Duodenal mucosa (tissue), 2 donors: Measurements from ENCODE around the gene FBXW12.
A peak's percentile ranks its signal among the peaks of the same experiment; 100 is the strongest.

ENCODE experiments used
- H3K27ac ChIP-seq: one replicate; pipeline ENCODE4 v1.7.0; 2013; ENCODE audit warnings: low read depth, low read length
- H3K27me3 ChIP-seq, 2 donors: one replicate each; pipeline ENCODE4 v1.7.0; 2013; ENCODE audit warnings: low read length in 2 of 2, control low read depth in 1 of 2; ENCODE audit not compliant: insufficient read depth in 2 of 2, control insufficient read depth in 1 of 2
- H3K36me3 ChIP-seq, 2 donors: one replicate each; pipeline ENCODE4 v1.7.0; 2013; ENCODE audit warnings: low read length in 2 of 2, control low read depth in 1 of 2; ENCODE audit not compliant: insufficient read depth in 2 of 2, control insufficient read depth in 1 of 2
- H3K4me1 ChIP-seq, 2 donors: one replicate each; pipeline ENCODE4 v1.7.0; 2013; ENCODE audit warnings: low read length in 2 of 2, control low read depth in 1 of 2; ENCODE audit not compliant: insufficient read depth in 2 of 2, control insufficient read depth in 1 of 2
- H3K4me3 ChIP-seq, 2 donors: one replicate each; pipeline ENCODE4 v1.7.0; 2013; ENCODE audit warnings: low read length in 2 of 2, low read depth in 1 of 2
- H3K9ac ChIP-seq, 2 donors: one replicate each; pipeline ENCODE4 v1.7.0; 2013; ENCODE audit warnings: low read length in 2 of 2, low read depth in 1 of 2
- H3K9me3 ChIP-seq, 2 donors: one replicate each; pipeline ENCODE4 v1.7.0; 2013; ENCODE audit warnings: low read length in 2 of 2, control low read depth in 1 of 2; ENCODE audit not compliant: control insufficient read depth in 1 of 2

Gene FBXW12

DNA sequence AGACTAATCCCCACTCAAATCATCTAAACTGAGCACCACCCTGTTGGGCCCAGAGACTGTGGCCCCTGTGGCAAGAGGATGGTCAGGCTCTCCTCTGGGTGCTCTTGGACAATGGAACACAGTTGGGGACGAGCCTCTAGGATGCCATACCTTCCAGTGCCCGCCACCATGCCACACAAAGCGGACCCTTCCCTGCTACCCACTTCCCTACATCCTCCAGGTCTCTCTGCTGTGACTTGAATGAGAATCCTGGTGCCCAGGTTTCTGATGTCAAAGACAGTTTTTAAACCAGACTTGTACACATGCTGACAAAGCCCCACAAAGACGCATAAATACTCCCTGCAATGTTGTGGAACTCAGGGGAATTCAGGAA is 63.2 kb downstream of the FBXW12 start:
- Histone ChIP-seq H3K4me3 (no peak overlapping the region), H3K27me3 (no peaks in the 10 kb centered on the region), H3K4me1 (peaks cover 47 to 49% of the 10 kb centered on the region in 2 donors), H3K27ac (no peak overlapping the region), H3K36me3 (peaks cover 6 to 7% of the 10 kb centered on the region in 2 donors), H3K9me3 (no peaks in the 10 kb centered on the region), H3K9ac (no peak overlapping the region)

DNA sequence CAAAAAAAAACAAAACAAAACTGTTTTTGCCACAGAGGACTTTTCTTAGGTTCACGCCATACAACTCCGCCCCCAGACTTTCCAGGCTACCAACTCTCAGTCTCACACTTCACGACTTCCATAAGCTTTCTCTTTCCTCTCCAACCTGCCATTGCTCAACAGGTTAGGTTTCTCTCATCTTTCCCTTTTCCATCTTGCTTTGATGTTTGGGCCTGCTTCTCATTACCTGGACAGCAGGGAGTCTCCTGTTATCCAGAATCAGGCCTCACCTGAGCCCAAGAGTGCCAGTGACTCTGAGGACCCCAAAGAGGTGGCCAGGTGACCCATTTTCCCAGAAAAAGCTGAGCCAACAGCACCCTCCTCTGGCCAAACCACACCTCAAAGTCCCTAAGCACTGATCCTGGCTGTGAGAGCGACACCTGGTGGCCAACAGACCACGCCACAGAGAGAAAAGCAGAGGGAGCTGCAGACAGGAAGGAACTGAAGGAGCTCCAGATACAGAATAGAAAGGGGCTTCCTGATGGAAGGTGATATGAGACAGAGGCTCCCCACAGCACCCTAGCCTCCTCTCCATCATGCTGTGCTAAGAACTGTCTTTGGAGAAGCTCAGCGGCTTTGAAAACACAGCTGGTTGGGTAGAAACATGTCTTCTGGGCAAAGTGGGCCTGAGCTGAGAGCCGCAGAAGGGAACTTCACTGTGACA is 63.9 kb downstream of the FBXW12 start:
- H3K9me3 ChIP-seq, result no peaks in the 10 kb centered on the region
- H3K4me1 ChIP-seq, result peaks cover 39 to 43% of the 10 kb centered on the region in 2 donors
- no peak overlapping the region for H3K9ac ChIP-seq
- H3K4me3 ChIP-seq, result no peak overlapping the region
- H3K36me3 ChIP-seq, result peaks cover 6 to 7% of the 10 kb centered on the region in 2 donors
- H3K27me3 ChIP-seq, result no peaks in the 10 kb centered on the region
- no peak overlapping the region for H3K27ac ChIP-seq

DNA sequence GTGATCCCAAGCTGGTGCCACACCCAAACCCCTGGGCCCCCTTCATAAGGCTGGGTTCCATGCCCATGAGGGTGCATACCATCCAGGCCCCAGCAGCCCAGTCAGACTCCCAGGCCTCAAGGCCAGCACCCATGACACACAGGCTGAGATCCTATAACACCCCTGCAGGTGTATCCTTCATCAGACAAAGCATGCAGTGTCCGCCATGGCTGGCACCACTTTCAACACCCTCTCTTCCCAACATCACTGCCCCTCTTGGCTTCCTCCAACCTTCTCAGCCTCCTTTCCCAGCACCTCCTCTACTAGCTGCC is 64.4 kb downstream of the FBXW12 start:
- no peaks in the 10 kb centered on the region for H3K9me3 ChIP-seq
- H3K9ac ChIP-seq, result no peak overlapping the region
- H3K27ac ChIP-seq, result no peak overlapping the region
- H3K4me1 ChIP-seq, result peaks cover 37 to 47% of the 10 kb centered on the region in 2 donors
- peaks cover 6 to 7% of the 10 kb centered on the region in 2 donors for H3K36me3 ChIP-seq
- H3K27me3 ChIP-seq, result no peaks in the 10 kb centered on the region
- H3K4me3 ChIP-seq, result no peak overlapping the region

DNA sequence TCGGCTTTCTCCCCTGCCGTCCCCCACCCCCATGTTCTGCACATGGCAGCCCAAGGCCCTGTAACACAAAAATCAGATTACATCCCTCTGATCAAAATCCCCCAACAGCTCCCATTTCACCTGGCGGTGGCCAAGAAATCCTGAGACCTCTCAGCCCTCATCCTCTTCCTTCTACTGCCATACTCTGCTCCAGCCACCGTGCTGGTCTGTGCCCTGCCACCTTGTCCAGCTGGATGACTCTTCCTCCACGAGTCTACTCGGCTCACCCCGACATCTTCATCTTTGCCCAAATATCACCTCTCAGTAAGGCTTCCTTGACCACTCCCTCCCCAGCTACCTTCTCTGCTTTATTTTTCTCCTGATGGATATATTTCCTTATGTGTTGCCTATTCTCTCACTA is 64.8 kb downstream of the FBXW12 start:
- H3K9ac ChIP-seq, result no peak overlapping the region
- peaks cover 41 to 51% of the 10 kb centered on the region in 2 donors for H3K4me1 ChIP-seq
- H3K9me3 ChIP-seq, result no peaks in the 10 kb centered on the region
- no peak overlapping the region for H3K4me3 ChIP-seq
- no peak overlapping the region for H3K27ac ChIP-seq
- H3K36me3 ChIP-seq, result peaks cover 6 to 7% of the 10 kb centered on the region in 2 donors
- H3K27me3 ChIP-seq, result no peaks in the 10 kb centered on the region

DNA sequence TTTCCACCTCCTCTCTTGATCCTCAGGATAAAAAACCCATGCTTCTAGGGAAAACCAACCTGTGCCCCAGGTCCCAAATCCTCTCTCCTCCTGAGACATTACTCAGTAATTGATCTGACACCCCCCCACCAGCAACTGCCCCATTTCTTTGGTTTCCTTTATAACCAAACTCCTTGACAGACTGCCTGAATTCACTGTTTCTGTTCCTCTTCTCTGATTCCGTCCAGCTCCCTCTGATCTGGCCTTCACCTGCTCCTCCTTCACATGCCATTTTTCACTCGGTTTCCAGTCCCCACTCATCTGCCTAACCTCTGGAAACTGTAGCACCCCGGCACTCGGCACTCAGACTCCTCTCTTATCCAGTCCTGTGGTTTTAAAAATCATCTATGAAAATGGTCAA is 65.8 kb downstream of the FBXW12 start:
- Histone ChIP-seq H3K9me3 (no peaks in the 10 kb centered on the region), H3K36me3 (peaks cover 3 to 4% of the 10 kb centered on the region in 2 donors), H3K9ac (no peak overlapping the region), H3K27me3 (no peaks in the 10 kb centered on the region), H3K27ac (no peak overlapping the region), H3K4me1 (peaks cover 37 to 54% of the 10 kb centered on the region in 2 donors), H3K4me3 (no peak overlapping the region)

DNA sequence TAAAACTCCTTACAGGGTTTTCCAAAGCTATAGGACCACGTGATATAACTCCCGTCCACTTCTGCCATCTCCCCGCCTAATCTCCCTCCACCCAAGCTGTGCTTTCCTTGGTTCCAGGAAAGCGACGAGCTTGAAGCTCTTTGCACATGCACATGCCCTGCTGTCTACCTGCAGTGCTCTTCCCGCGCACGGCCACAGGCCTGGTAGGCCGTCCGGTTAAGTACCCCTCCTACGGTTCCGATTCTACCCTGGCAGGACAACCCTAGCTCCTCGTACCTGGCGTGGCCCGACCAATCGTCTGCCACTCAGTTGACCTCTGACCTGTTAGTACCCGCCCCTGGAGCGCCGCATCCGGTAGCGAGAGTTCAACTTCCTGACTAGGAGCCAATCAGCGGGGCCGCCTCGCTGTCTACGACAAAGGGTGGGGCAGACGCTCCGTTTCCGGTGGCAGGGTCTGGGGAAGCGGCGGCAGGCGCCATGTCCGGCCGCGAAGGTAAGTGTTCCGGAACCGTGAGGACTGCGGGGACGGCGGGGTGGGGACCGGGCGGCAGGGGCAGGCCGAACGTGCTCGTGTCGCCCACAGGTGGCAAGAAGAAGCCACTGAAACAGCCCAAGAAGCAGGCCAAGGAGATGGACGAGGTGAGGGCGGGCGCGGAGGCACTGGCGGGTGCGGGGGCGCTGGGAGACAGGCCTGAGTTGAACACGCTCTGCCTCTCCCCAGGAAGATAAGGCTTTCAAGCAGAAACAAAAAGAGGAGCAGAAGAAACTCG is 68.0 kb downstream of the FBXW12 start, which contains the start of the genes CCDC51 and TMA7:
Gene CCDC51, minus strand, starts transcription at position 300 of the 770 bp plus-strand sequence. CDS start 4,991 bp downstream, outside the sequence.
Gene TMA7, plus strand, starts transcription at position 438 of the 770 bp plus-strand sequence. Its CDS starts 40 bp downstream, at position 478.
- peak within 1 kb of the TSS; percentile 96 to 99 for H3K4me3 ChIP-seq
- H3K9ac ChIP-seq, result peak within 1 kb of the TSS; percentile 77 to 94
- no peaks in the 10 kb centered on the region for H3K27me3 ChIP-seq
- H3K36me3 ChIP-seq, result peaks cover 10 to 18% of the 10 kb centered on the region in 2 donors
- H3K4me1 ChIP-seq, result peaks cover 16 to 32% of the 10 kb centered on the region in 2 donors
- peak within 1 kb of the TSS; percentile 89 for H3K27ac ChIP-seq
- H3K9me3 ChIP-seq, result no peaks in the 10 kb centered on the region

DNA sequence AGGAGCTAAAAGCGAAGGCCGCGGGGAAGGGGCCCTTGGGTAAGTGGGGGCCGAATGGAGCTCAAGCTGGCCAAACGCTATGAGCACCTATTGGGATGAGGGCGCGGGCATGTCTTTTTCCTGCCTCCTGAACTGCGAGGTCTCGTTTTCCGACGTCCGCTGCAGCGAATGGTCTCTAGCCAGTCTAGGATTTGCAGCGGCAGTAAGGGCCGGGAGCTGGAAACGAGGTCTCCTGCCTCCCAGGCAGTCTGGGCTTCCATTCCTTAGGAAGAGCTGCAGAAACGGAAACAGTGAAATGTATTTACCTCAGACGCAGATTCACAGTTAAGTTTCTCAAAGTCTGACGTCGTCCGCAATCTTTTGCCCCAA is 68.6 kb downstream of the FBXW12 start:
- Histone ChIP-seq H3K36me3 (peaks cover 10 to 18% of the 10 kb centered on the region in 2 donors), H3K9me3 (no peaks in the 10 kb centered on the region), H3K4me3 (peak overlapping the region; percentile 96 to 99), H3K27me3 (no peaks in the 10 kb centered on the region), H3K4me1 (peaks cover 14 to 28% of the 10 kb centered on the region in 2 donors), H3K27ac (peak overlapping the region; percentile 89), H3K9ac (peak overlapping the region; percentile 77 to 94)

DNA sequence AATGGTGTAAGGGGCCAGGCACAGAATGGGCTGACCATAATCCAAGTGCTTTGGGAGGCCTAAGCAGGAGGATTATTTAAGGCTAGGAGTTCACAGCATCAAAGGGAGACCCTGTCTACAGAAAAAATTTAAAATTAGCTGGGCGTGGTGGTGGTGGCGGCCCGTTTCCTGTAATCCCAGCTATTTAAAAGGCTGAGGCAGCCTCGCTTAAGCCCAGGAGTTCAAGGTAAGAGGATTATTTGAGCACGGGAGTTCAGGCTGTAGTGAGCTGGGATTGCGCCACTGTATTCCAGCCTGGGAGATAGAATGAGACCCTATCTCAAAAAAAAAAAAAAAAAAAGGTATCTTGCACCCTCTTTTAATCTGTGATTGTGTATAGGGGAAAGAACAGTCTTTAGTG is 69.9 kb downstream of the FBXW12 start:
- Histone ChIP-seq H3K27ac (no peak overlapping the region), H3K27me3 (no peaks in the 10 kb centered on the region), H3K9ac (peak overlapping the region in 1 of 2 donors; percentile 7), H3K4me1 (peaks cover 17 to 27% of the 10 kb centered on the region in 2 donors), H3K9me3 (no peaks in the 10 kb centered on the region), H3K4me3 (peak overlapping the region; percentile 2 to 8), H3K36me3 (peaks cover 10 to 18% of the 10 kb centered on the region in 2 donors)
